HEK293 (cell line): ENCODE data around the gene TAF11.

Experiments
- CTCF ChIA-PET: fragments of 350-600 bp; formaldehyde crosslinking; extraction: SDS; loops from one replicate; lab custom pipeline; 2021; ENCODE audit warnings: antibody characterized with exemption; lab: Yijun Ruan, JAX
- POLR2A ChIA-PET: fragments of 300-600 bp; formaldehyde crosslinking; extraction: SDS; loops from one replicate; lab custom pipeline; 2020; ENCODE audit warnings: antibody characterized with exemption, inconsistent platforms; lab: Yijun Ruan, JAX
- H3K27ac ChIP-seq: fragments of 200-500 bp; sonication (Bioruptor generic); 2 replicates; pipeline ENCODE4 v1.5.1; 2014; ENCODE audit warnings: low read depth, low read length, control low read depth, inconsistent platforms; ENCODE audit errors: extremely low read depth
- H3K36me3 ChIP-seq, 2 experiments: fragments of 200-500 bp in 1 of 2; sonication (Bioruptor generic) in 1 of 2; 1 replicate in 1 of 2; 2 replicates in 1 of 2; pipeline ENCODE4 v1.5.1; 2014 to 2017; ENCODE audit warnings: inconsistent platforms in 2 of 2, low read length in 2 of 2; ENCODE audit not compliant: control insufficient read depth in 2 of 2, insufficient read depth in 1 of 2
- H3K4me1 ChIP-seq: fragments of 200-500 bp; sonication (Bioruptor generic); 2 replicates; pipeline ENCODE4 v1.5.1; 2014; ENCODE audit warnings: mild to moderate bottlenecking, low read length, inconsistent platforms; ENCODE audit not compliant: control insufficient read depth, insufficient read depth
- H3K4me3 ChIP-seq: 2 replicates; pipeline ENCODE4 v1.5.1; 2011; ENCODE audit warnings: low read depth, mild to moderate bottlenecking, control low read depth, low read length, moderate library complexity
- H3K9me3 ChIP-seq: fragments of 200-500 bp; sonication (Bioruptor generic); 2 replicates; pipeline ENCODE4 v1.5.1; 2014; ENCODE audit warnings: low read depth, low read length, inconsistent platforms; ENCODE audit not compliant: control insufficient read depth, insufficient read depth
- BCL11A ChIP-seq: fragments of 450-650 bp; formaldehyde crosslinking; IDR thresholded peaks from 2 replicates; pipeline ENCODE4 v1.5.1; 2016; ENCODE audit warnings: low read depth, missing biosample characterization, missing genetic modification characterization
- SALL2 ChIP-seq: fragments of 450-650 bp; formaldehyde crosslinking; IDR thresholded peaks from 2 replicates; pipeline ENCODE4 v1.5.0; 2017; ENCODE audit warnings: missing biosample characterization, mild to moderate bottlenecking, missing genetic modification characterization, borderline replicate concordance
- SP2 ChIP-seq: fragments of 450-650 bp; formaldehyde crosslinking; IDR thresholded peaks from 2 replicates; pipeline ENCODE4 v1.5.1; 2016; ENCODE audit warnings: missing biosample characterization, missing genetic modification characterization
- ZBTB11 ChIP-seq: fragments of 450-650 bp; formaldehyde crosslinking; conservative IDR thresholded peaks from 2 replicates; pipeline ENCODE4 v1.5.1; 2016; ENCODE audit warnings: low read depth, missing biosample characterization, missing genetic modification characterization
- ZFP3 ChIP-seq: fragments of 450-650 bp; formaldehyde crosslinking; IDR thresholded peaks from 2 replicates; pipeline ENCODE4 v1.5.1; 2016; ENCODE audit warnings: low read depth, missing biosample characterization, missing genetic modification characterization
- ZNF132 ChIP-seq: fragments of 450-650 bp; formaldehyde crosslinking; IDR thresholded peaks from 2 replicates; pipeline ENCODE4 v1.5.1; 2017; ENCODE audit warnings: missing biosample characterization, missing genetic modification characterization, borderline replicate concordance
- ZNF157 ChIP-seq: fragments of 450-650 bp; formaldehyde crosslinking; IDR thresholded peaks from 2 replicates; pipeline ENCODE4 v1.5.1; 2016; ENCODE audit warnings: missing biosample characterization, missing genetic modification characterization
- ZNF221 ChIP-seq: fragments of 450-650 bp; formaldehyde crosslinking; IDR thresholded peaks from 2 replicates; pipeline ENCODE4 v1.5.1; 2017; ENCODE audit warnings: missing biosample characterization, missing genetic modification characterization, borderline replicate concordance
- ZNF23 ChIP-seq: fragments of 450-650 bp; formaldehyde crosslinking; IDR thresholded peaks from 2 replicates; pipeline ENCODE4 v1.5.1; 2016; ENCODE audit warnings: missing biosample characterization, missing genetic modification characterization, borderline replicate concordance
- ZNF404 ChIP-seq: fragments of 450-650 bp; formaldehyde crosslinking; IDR thresholded peaks from 2 replicates; pipeline ENCODE4 v1.5.1; 2017; ENCODE audit warnings: missing biosample characterization, missing genetic modification characterization
- ZNF423 ChIP-seq: fragments of 450-650 bp; formaldehyde crosslinking; IDR thresholded peaks from 2 replicates; pipeline ENCODE4 v1.5.1; 2016; ENCODE audit warnings: missing biosample characterization, missing genetic modification characterization
- ZNF449 ChIP-seq: fragments of 450-650 bp; formaldehyde crosslinking; IDR thresholded peaks from 2 replicates; pipeline ENCODE4 v1.5.1; 2017; ENCODE audit warnings: missing biosample characterization, mild to moderate bottlenecking, missing genetic modification characterization, moderate library complexity
- ZNF510 ChIP-seq: fragments of 450-650 bp; formaldehyde crosslinking; IDR thresholded peaks from 2 replicates; pipeline ENCODE4 v1.5.1; 2018; ENCODE audit warnings: mild to moderate bottlenecking, missing genetic modification characterization, missing biosample characterization; ENCODE audit not compliant: insufficient replicate concordance
- ZNF521 ChIP-seq: fragments of 450-650 bp; formaldehyde crosslinking; IDR thresholded peaks from 2 replicates; pipeline ENCODE4 v1.5.1; 2017; ENCODE audit warnings: missing biosample characterization, mild to moderate bottlenecking, missing genetic modification characterization
- ZNF530 ChIP-seq: fragments of 450-650 bp; formaldehyde crosslinking; IDR thresholded peaks from 2 replicates; pipeline ENCODE4 v1.5.1; 2016; ENCODE audit warnings: low read depth, missing biosample characterization, missing genetic modification characterization
- ZNF555 ChIP-seq: fragments of 450-650 bp; formaldehyde crosslinking; conservative IDR thresholded peaks from 2 replicates; pipeline ENCODE4 v1.5.1; 2017; ENCODE audit warnings: missing biosample characterization, mild to moderate bottlenecking, missing genetic modification characterization, inconsistent platforms
- ZNF571 ChIP-seq: fragments of 450-650 bp; formaldehyde crosslinking; IDR thresholded peaks from 2 replicates; pipeline ENCODE4 v1.5.0; 2017; ENCODE audit warnings: missing biosample characterization, missing genetic modification characterization
- ZNF624 ChIP-seq: fragments of 450-650 bp; formaldehyde crosslinking; IDR thresholded peaks from 2 replicates; pipeline ENCODE4 v1.5.1; 2017; ENCODE audit warnings: missing biosample characterization, missing genetic modification characterization
- ZNF670 ChIP-seq: fragments of 450-650 bp; formaldehyde crosslinking; IDR thresholded peaks from 2 replicates; pipeline ENCODE4 v1.5.1; 2016; ENCODE audit warnings: missing biosample characterization, missing genetic modification characterization, low read depth
- ZNF76 ChIP-seq: fragments of 450-650 bp; formaldehyde crosslinking; IDR thresholded peaks from 2 replicates; pipeline ENCODE4; 2016; ENCODE audit warnings: low read depth, missing biosample characterization, missing genetic modification characterization, borderline replicate concordance
- ZNF776 ChIP-seq: fragments of 450-650 bp; formaldehyde crosslinking; IDR thresholded peaks from 2 replicates; pipeline ENCODE4 v1.5.0; 2017; ENCODE audit warnings: missing biosample characterization, missing genetic modification characterization, borderline replicate concordance
- ZSCAN16 ChIP-seq: fragments of 450-650 bp; formaldehyde crosslinking; IDR thresholded peaks from 2 replicates; pipeline ENCODE4 v1.5.1; 2016; ENCODE audit warnings: missing biosample characterization, missing genetic modification characterization
- ZSCAN4 ChIP-seq: fragments of 450-650 bp; formaldehyde crosslinking; IDR thresholded peaks from 2 replicates; pipeline ENCODE4 v1.5.1; 2017; ENCODE audit warnings: missing biosample characterization, missing genetic modification characterization
- TF ChIP-seq, protein P1 (sequence below): fragments of 450-650 bp; formaldehyde crosslinking; IDR thresholded peaks from 2 replicates; pipeline ENCODE4 v1.5.1; 2016; ENCODE audit warnings: missing biosample characterization, missing genetic modification characterization
- TF ChIP-seq, protein P2 (sequence below): IDR thresholded peaks from 2 replicates; pipeline ENCODE4 v1.6.1; 2011; ENCODE audit warnings: mild to moderate bottlenecking, low read depth, low read length, borderline replicate concordance

Gene TAF11

GRCh38 chr6:34855463-34855862 is 32.4 kb downstream of the TAF11 start (continued):
- TF ChIP-seq ZNF157 (tag by site-specific recombination) (no peak), ZSCAN16 (tag by site-specific recombination) (no peak)

DNA sequence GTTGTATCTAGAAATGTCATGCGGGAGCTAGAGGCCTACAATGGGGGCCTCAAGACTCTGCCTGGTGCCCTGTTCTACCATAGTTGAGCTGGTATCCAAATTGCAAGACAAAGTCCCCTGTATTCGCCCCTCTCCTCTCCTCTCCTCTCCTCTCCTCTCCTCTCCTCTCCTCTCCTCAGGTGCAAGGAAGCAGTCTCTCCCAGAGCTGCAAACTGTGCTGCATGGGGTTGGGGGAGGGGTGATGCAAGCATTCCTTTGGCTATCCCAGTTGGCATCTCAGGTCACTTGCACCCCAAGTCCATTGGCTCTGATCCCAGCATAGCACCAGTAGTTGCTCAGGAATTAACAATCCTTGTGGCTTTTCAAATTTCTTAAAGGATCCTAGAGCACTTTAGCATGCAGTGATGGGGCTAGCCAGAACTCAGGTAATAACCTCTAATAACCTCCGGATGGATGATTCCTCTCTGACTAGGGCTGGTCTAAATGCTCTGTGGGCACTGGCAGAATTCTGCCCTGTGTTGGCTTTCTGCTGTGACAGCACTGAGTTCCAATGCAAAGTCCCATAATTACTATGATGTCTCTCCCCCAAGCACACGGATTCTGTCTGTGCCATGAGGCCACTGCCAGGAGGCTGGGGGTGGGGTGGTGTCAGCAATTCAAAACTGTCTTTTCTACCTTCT is 35.3 kb downstream of the TAF11 start:
- ChIA-PET CTCF (no interaction called here), POLR2A (no interaction called here)
- Histone ChIP-seq H3K4me1 (no peaks in the 10 kb centered on the region), H3K4me3 (no peak overlapping the region), H3K36me3 (peaks cover 33 to 49% of the 10 kb centered on the region in 2 experiments), H3K27ac (no peak overlapping the region), H3K9me3 (no peaks in the 10 kb centered on the region)
- no peak for TF ChIP-seq ZNF510 (tag by site-specific recombination)
- no peak for TF ChIP-seq ZNF521 (tag by site-specific recombination)
- no peak for TF ChIP-seq ZNF530
- TF ChIP-seq ZNF76 (tag by site-specific recombination) = no peak
- TF ChIP-seq SP2 = no peak
- TF ChIP-seq, protein P1, sequence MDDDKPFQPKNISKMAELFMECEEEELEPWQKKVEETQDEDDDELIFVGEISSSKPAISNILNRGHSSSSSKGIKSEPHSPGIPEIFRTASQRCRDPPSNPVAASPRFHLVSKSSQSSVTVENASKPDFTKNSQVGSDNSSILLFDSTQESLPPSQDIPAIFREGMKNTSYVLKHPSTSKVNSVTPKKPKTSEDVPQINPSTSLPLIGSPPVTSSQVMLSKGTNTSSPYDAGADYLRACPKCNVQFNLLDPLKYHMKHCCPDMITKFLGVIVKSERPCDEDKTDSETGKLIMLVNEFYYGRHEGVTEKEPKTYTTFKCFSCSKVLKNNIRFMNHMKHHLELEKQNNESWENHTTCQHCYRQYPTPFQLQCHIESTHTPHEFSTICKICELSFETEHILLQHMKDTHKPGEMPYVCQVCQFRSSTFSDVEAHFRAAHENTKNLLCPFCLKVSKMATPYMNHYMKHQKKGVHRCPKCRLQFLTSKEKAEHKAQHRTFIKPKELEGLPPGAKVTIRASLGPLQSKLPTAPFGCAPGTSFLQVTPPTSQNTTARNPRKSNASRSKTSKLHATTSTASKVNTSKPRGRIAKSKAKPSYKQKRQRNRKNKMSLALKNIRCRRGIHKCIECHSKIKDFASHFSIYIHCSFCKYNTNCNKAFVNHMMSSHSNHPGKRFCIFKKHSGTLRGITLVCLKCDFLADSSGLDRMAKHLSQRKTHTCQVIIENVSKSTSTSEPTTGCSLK (tag by site-specific recombination) = no peak
- no peak for TF ChIP-seq ZFP3
- TF ChIP-seq ZBTB11 = no peak
- no peak for TF ChIP-seq ZNF221 (tag by site-specific recombination)
- TF ChIP-seq ZNF555 (tag by site-specific recombination) = no peak

- no peaks in the 10 kb centered on the region for H3K9me3 ChIP-seq
- ChIA-PET CTCF (no interaction called here), POLR2A (interaction anchor here (0.6 kb wide), 1 partner anchor 410 kb away, joined by 3 read pairs; no protein-coding TSS in a partner anchor)
- TF ChIP-seq ZNF404 (no peak), ZNF23 (tag by site-specific recombination) (no peak), SALL2 (tag by site-specific recombination) (no peak), BCL11A (tag by site-specific recombination) (no peak), ZSCAN4 (tag by site-specific recombination) (no peak), ZNF776 (tag by site-specific recombination) (no peak), ZNF423 (tag by site-specific recombination) (no peak), ZNF624 (tag by site-specific recombination) (no peak), ZNF449 (tag by site-specific recombination) (no peak), ZNF670 (tag by site-specific recombination) (no peak), ZNF132 (tag by site-specific recombination) (no peak), ZNF571 (tag by site-specific recombination) (no peak)
- TF ChIP-seq, protein P2, sequence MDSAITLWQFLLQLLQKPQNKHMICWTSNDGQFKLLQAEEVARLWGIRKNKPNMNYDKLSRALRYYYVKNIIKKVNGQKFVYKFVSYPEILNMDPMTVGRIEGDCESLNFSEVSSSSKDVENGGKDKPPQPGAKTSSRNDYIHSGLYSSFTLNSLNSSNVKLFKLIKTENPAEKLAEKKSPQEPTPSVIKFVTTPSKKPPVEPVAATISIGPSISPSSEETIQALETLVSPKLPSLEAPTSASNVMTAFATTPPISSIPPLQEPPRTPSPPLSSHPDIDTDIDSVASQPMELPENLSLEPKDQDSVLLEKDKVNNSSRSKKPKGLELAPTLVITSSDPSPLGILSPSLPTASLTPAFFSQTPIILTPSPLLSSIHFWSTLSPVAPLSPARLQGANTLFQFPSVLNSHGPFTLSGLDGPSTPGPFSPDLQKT = no peak
- H3K4me3 ChIP-seq = no peak overlapping the region
- no peak overlapping the region for H3K27ac ChIP-seq
- no peaks in the 10 kb centered on the region for H3K4me1 ChIP-seq
- peaks cover 31 to 37% of the 10 kb centered on the region in 2 experiments for H3K36me3 ChIP-seq
Observed at GRCh38 chr6:34851361-34851760, 36.5 kb downstream of the TAF11 start.
